Measurements from ENCODE around the gene TOMM40.
"Not testable (repeated sequence)": the region's sequence is repeated elsewhere in the genome, so short reads cannot be mapped to it uniquely, and the experiment has no call there.

The TOMM40 gene

DNA sequence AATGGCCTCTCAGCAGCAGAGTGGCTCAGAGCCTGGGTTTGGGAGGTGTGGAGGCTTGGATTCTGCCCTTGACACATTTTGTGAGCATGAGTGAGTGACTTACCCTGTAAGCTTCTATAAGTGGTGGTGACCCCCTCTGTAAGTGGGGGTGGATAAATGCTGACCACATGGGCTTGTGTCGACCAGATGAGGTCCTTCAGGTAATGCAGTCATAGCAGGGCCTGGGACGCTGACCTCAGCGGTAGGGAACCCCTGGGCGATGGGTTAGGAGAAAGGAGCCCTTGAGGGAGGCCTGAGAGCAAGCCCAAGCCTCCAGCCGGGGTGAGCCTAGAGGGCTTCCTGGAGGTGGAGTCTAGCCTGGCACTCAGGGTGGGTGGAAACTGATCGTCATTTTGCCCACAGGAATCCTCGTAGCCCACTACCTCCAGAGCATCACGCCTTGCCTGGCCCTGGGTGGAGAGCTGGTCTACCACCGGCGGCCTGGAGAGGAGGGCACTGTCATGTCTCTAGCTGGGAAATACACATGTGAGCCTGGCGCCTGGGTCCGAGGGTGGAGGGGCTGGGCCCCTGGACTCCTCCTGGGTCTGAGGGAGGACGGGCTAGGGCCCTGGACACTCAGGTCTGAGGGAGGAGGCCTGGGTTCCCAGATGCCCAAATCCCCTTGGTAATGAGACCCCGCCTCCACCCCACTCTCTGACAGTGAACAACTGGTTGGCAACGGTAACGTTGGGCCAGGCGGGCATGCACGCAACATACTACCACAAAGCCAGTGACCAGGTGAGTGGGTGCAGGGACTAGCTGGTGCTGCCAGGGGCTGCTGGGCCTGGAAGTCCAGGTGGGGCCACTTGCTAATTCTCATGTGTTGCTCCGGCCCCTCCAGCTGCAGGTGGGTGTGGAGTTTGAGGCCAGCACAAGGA is 9.5 kb downstream of the TOMM40 start:
- no peak for DNase-seq

DNA sequence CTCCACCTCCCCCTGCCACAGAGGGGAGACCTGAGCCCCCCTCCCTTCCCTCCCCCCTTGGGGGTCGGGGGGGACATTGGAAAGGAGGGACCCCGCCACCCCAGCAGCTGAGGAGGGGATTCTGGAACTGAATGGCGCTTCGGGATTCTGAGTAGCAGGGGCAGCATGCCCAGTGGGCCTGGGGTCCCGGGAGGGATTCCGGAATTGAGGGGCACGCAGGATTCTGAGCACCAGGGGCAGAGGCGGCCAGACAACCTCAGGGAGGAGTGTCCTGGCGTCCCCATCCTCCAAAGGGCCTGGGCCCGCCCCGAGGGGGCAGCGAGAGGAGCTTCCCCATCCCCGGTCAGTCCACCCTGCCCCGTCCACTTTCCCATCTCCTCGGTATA is 12.2 kb downstream of the TOMM40 start:
- DNase-seq = no peak

DNA sequence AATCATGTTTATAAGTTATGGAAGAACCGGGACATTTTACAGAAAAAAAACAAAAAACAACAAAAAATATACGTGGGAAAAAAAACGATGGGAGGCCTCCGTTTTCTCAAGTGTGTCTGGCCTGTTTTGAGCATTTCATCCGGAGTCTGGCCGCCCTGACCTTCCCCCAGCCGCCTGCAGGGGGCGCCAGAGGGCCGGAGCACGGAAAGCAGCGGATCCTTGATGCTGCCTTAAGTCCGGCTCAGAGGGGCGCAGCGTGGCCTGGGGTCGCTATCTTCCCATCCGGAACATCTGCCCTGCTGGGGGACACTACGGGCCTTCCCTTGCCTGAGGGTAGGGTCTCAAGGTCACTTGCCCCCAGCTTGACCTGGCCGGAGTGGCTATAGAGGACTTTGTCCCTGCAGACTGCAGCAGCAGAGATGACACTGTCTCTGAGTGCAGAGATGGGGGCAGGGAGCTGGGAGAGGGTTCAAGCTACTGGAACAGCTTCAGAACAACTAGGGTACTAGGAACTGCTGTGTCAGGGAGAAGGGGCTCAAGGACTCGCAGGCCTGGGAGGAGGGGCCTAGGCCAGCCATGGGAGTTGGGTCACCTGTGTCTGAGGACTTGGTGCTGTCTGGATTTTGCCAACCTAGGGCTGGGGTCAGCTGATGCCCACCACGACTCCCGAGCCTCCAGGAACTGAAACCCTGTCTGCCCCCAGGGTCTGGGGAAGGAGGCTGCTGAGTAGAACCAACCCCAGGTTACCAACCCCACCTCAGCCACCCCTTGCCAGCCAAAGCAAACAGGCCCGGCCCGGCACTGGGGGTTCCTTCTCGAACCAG is 12.8 kb downstream of the TOMM40 start:
- peak; percentile 77 for DNase-seq

DNA sequence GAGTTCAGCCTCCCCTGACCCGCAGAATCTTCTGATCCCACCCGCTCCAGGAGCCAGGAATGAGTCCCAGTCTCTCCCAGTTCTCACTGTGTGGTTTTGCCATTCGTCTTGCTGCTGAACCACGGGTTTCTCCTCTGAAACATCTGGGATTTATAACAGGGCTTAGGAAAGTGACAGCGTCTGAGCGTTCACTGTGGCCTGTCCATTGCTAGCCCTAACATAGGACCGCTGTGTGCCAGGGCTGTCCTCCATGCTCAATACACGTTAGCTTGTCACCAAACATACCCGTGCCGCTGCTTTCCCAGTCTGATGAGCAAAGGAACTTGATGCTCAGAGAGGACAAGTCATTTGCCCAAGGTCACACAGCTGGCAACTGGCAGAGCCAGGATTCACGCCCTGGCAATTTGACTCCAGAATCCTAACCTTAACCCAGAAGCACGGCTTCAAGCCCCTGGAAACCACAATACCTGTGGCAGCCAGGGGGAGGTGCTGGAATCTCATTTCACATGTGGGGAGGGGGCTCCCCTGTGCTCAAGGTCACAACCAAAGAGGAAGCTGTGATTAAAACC is 13.5 kb downstream of the TOMM40 start:
- no peak for DNase-seq

DNA sequence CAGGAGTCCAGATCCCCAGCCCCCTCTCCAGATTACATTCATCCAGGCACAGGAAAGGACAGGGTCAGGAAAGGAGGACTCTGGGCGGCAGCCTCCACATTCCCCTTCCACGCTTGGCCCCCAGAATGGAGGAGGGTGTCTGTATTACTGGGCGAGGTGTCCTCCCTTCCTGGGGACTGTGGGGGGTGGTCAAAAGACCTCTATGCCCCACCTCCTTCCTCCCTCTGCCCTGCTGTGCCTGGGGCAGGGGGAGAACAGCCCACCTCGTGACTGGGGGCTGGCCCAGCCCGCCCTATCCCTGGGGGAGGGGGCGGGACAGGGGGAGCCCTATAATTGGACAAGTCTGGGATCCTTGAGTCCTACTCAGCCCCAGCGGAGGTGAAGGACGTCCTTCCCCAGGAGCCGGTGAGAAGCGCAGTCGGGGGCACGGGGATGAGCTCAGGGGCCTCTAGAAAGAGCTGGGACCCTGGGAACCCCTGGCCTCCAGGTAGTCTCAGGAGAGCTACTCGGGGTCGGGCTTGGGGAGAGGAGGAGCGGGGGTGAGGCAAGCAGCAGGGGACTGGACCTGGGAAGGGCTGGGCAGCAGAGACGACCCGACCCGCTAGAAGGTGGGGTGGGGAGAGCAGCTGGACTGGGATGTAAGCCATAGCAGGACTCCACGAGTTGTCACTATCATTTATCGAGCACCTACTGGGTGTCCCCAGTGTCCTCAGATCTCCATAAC is 14.5 kb downstream of the TOMM40 start, which contains the start of gene APOE:
Gene APOE (plus strand): TSS at position 360 of the 724 bp plus-strand sequence. CDS start 829 bp downstream, outside the sequence.
- no peak for DNase-seq

DNA sequence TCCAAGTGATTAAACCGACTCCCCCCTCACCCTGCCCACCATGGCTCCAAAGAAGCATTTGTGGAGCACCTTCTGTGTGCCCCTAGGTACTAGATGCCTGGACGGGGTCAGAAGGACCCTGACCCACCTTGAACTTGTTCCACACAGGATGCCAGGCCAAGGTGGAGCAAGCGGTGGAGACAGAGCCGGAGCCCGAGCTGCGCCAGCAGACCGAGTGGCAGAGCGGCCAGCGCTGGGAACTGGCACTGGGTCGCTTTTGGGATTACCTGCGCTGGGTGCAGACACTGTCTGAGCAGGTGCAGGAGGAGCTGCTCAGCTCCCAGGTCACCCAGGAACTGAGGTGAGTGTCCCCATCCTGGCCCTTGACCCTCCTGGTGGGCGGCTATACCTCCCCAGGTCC is 16.6 kb downstream of the TOMM40 start:
- no peak for DNase-seq

DNA sequence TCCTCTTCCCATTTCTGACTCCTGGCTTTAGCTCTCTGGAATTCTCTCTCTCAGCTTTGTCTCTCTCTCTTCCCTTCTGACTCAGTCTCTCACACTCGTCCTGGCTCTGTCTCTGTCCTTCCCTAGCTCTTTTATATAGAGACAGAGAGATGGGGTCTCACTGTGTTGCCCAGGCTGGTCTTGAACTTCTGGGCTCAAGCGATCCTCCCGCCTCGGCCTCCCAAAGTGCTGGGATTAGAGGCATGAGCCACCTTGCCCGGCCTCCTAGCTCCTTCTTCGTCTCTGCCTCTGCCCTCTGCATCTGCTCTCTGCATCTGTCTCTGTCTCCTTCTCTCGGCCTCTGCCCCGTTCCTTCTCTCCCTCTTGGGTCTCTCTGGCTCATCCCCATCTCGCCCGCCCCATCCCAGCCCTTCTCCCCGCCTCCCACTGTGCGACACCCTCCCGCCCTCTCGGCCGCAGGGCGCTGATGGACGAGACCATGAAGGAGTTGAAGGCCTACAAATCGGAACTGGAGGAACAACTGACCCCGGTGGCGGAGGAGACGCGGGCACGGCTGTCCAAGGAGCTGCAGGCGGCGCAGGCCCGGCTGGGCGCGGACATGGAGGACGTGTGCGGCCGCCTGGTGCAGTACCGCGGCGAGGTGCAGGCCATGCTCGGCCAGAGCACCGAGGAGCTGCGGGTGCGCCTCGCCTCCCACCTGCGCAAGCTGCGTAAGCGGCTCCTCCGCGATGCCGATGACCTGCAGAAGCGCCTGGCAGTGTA is 17.2 kb downstream of the TOMM40 start:
- no peak for DNase-seq

DNA sequence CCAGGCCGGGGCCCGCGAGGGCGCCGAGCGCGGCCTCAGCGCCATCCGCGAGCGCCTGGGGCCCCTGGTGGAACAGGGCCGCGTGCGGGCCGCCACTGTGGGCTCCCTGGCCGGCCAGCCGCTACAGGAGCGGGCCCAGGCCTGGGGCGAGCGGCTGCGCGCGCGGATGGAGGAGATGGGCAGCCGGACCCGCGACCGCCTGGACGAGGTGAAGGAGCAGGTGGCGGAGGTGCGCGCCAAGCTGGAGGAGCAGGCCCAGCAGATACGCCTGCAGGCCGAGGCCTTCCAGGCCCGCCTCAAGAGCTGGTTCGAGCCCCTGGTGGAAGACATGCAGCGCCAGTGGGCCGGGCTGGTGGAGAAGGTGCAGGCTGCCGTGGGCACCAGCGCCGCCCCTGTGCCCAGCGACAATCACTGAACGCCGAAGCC is 17.8 kb downstream of the TOMM40 start:
- no peak for DNase-seq

DNA sequence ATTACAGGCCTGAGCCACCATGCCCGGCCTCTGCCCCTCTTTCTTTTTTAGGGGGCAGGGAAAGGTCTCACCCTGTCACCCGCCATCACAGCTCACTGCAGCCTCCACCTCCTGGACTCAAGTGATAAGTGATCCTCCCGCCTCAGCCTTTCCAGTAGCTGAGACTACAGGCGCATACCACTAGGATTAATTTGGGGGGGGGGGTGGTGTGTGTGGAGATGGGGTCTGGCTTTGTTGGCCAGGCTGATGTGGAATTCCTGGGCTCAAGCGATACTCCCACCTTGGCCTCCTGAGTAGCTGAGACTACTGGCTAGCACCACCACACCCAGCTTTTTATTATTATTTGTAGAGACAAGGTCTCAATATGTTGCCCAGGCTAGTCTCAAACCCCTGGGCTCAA is 18.7 kb downstream of the TOMM40 start:
- DNase-seq = no peak

DNA sequence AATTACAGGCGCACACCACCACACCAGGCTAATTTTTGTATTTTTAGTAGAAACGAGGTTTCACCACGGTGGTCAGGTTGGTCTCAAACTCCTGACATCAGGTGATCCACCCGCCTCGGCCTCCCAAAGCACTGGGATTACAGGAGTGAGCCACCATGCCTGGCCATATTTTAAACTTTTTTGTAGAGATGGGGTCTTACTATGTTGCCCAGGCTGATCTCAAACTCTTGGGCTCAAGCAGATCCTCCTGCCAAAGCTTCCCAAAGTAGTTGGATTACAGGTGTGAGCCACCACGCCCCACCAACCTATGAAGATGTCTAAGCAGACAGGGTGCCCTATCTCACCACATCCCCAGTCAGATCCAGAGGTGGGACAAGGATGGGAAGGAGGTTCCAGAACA is 20.8 kb downstream of the TOMM40 start:
- not testable (repeated sequence) for DNase-seq

DNA sequence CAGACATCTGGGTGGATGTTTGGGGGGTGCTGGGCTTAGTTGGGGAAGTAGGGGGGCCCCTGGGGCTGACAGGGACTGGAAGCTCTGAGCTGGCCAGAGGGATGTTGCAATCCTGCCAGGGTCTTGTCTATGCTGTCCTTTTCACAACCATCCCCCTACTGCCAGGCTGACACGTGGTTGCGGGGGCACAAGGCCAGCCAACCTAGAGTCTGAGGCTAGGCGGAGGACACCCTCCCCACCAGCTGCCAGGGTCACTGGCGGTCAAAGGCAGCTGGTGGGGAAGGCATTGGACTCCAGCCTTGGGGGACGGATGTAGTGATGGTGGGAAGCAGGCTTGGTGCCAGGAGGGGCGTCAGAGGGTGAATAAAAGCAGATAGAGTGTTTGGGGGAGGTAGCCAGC is 21.8 kb downstream of the TOMM40 start:
- DNase-seq = no peak

DNA sequence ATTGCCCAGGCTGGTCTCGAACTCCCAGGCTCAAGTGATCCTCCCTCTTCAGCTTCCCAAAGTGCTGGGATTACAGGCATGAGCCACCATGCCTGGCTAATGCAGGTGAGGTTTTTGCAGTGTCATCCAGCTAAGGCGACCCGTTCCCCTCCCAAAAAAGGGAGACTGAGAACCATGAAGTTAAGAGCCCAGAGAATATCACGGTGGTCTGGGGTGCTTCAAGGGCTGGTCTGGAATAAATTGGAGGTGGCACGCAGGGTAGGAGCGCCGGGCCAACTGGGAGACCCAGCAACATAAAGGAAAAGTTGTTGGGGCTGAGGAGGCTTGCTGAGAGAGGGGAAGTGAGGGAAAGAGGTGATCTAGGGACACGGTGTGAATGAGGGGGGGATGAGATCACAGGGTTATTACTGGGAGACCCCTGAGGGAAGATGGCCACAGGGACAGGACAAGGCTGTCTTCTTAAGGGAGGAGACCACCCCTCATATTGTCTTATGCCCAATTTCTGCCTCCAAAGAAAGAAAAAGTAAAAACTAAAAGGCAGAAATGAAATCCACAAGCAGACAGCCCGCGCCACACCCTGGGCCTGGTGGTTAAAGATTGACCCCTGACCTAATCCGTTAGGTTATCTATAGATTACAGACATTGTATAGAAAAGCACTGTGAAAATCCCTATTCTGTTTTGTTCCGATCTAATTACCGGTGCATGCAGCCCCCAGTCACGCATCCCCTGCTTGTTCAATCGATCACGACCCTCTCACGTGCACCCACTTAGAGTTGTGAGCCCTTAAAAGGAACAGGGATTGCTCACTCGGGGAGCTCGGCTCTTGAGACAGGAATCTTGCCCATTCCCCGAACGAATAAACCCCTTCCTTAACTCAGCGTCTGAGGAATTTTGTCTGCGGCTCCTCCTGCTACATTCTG is 22.7 kb downstream of the TOMM40 start:
- DNase-seq = not testable (repeated sequence)

DNA sequence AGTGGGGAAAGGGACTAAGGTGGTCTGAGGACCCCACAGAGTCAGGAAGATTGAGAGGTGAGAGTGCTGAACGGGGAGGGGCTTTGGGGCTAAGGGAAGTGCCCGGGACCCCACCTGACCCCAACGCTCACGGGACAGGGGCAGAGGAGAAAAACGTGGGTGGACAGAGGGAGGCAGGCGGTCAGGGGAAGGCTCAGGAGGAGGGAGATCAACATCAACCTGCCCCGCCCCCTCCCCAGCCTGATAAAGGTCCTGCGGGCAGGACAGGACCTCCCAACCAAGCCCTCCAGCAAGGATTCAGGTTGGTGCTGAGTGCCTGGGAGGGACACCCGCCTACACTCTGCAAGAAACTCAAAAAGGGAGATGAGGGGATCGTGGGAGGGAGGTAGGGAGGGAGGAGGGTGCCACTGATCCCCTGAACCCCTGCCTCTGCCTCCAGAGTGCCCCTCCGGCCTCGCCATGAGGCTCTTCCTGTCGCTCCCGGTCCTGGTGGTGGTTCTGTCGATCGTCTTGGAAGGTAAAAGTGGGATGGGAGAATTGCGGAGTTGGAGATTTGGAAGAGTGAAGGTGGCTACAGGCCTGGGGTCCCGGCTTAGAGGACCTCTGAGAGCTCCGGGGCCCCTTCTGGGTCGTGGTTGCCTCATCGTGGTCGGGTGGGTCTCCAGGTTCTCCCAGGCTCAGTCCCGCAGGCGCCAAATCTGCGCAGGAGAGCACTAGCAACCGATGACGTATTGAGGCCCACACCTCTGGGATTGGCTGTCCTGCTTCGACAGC is 23.6 kb downstream of the TOMM40 start, which contains the start of gene APOC1:
Gene APOC1 (plus strand): TSS at position 176 of the 774 bp plus-strand sequence. CDS start 284 bp downstream, at position 460.
- DNase-seq = peak; percentile 76

DNA sequence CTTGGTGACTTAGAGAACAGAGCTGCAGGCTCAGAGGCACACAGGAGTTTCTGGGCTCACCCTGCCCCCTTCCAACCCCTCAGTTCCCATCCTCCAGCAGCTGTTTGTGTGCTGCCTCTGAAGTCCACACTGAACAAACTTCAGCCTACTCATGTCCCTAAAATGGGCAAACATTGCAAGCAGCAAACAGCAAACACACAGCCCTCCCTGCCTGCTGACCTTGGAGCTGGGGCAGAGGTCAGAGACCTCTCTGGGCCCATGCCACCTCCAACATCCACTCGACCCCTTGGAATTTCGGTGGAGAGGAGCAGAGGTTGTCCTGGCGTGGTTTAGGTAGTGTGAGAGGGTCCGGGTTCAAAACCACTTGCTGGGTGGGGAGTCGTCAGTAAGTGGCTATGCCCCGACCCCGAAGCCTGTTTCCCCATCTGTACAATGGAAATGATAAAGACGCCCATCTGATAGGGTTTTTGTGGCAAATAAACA is 33.2 kb downstream of the TOMM40 start:
- no peak for DNase-seq

DNA sequence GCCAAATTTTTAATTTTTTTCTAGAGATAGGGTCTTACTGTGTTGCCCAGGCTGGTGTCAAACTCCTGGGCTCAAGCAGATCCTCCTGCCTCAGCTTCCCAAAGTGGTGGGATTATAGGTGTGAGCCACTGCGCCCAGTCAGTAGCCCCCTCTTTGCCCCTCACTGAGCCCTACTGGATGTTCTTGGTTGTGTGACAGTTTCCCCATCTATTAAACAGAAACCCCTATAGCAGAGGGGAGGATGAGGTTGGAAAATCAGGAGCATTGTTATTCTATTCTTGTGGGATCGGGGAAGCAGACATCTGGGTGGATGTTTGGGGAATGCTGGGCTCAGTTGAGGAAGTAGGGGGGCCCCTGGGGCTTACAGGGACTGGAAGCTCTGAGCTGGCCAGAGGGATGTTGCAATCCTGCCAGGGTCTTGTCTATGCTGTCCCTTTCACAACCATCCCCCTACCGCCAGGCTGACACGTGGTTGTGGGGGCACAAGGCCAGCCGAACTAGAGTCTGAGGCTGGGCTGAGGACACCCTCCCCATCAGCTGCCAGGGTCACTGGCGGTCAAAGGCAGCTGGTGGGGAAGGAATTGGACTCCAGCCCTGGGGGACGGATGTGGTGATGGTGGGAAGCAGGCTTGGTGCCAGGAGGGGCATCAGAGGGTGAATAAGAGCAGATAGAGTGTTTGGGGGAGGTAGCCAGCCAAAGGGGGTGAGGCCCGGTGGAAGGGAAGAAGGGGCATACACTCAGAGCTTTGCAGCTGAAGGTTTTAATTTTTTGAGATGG is 34.2 kb downstream of the TOMM40 start:
- DNase-seq = no peak

DNA sequence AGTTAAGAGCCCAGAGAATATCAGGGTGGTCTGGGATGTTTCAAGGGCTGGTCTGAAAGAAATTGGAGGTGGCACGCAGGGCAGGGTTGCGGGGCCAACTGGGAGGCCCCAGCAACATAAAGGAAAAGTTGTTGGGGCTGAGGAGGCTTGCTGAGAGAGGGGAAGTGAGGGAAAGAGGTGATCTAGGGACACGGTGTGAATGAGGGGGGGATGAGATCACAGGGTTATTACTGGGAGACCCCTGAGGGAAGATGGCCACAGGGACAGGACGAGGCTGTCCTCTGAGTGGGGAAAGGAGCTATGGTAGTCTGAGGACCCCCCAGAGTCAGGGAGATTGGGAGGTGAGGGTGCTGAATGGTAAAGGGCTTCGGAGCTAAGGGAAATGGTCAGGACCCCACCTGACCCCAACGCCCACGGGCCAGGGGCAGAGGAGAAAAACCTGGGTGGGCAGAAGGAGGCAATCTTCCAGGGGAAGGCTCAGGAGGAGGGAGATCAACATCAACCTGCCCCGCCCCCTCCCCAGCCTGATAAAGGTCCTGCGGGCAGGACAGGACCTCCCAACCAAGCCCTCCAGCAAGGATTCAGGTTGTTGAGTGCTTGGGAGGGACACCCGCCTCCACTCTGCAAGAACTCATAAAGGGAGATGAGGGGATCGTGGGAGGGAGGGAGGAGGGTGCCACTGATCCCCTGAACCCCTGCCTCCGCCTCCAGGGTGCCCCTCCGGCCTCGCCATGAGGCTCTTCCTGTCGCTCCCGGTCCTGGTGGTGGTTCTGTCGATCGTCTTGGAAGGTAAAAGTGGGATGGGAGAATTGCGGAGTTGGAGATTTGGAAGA is 35.4 kb downstream of the TOMM40 start:
- not testable (repeated sequence) for DNase-seq

DNA sequence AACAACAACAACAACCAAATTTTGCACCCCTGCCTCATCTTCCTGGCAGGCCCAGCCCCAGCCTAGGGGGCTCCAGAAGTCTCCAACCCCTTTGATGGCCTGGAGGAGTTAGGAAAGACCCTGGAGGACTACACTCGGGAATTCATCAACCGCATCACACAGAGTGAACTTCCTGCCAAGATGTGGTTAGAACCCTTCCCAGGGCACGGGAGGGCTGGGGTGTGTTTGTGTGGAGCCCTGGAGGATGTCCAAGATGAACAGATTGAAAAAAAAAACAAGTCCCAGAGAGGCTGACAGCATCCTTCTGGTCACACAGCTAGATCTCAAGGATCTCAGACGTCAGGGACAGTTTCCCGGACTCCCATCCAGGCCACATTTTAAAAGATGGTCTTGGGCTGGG is 36.7 kb downstream of the TOMM40 start:
- DNase-seq = no peak

DNA sequence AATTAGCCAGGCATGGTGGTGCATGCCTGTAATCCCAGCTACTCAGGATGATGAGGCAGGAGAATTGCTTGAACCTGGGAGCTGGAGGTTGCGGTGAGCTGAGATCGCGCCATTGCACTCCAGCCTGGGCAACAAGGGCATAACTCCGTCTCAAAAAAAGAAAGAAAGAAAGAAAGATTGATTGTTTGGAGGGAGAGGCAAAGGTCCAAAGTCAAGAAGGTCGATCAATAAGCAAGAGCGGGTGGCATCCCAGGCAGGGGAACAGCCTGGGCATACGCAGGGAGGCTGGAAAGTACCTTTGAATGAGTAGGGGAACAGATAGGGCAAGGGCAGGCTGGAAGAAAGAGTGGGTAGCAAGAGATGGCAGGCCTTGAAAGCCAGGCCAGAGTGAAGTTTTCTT is 39.0 kb downstream of the TOMM40 start:
- DNase-seq = no peak
